Stimulated activated CD4-positive, alpha-beta T cell treated with anti-CD3 and anti-CD28 coated beads, Interleukin-4, amount 100 ng/mL, for 48 hours (primary cell): ENCODE results near the gene BCO1.
A peak's percentile ranks its signal among the peaks of the same experiment; 100 is the strongest.

ENCODE experiments used
- DNase-seq, 2 donors: peaks; one replicate each; pipeline ENCODE4 v3.0.0-alpha.2; 2020; ENCODE audit warnings: low read depth in 2 of 2

The BCO1 gene

GRCh38 chr16:81232740-81233367 lies 5.6 kb upstream of the BCO1 start:
- no peak for DNase-seq

DNA sequence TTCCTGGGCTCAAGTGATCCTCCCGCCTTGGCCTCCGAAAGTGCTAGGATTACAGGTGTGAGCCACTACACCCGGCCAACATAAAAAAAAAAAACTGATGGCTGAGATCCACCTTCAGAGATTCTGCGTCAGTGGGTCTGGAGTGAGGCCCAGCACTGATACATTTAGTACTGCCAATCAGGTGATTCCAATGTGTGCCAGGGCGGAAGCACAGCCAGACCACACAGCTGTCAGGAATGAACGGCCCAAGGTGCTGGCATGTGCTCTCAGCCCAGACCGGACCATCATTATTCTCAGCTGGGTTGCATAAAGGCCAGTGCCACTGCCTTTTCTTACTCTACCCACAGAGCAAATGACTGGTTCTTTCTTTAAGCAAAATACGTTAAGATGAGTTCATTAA lies 1.2 kb upstream of the BCO1 start:
- no peak for DNase-seq

DNA sequence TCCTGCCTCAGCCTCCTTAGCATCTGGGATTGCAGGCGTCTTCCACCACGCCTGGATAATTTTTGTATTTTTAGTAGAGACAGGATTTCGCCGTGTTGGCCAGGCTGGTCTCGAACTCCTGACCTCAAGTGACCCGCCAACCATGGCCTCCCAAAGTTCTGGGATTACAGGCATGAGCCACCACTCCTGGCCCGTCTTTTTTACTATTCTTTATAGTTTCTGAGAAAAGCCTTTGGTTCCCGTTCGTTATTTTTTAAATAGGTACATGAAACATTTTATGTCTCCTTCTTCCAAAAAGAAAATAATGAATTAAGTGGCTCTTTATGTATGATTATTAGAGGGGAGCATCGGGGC lies 570 bp upstream of the BCO1 start:
- DNase-seq: no peak

- no peak for DNase-seq
These were observed 1.1 kb downstream of the BCO1 start for GRCh38 chr16:81239367-81240121.

DNA sequence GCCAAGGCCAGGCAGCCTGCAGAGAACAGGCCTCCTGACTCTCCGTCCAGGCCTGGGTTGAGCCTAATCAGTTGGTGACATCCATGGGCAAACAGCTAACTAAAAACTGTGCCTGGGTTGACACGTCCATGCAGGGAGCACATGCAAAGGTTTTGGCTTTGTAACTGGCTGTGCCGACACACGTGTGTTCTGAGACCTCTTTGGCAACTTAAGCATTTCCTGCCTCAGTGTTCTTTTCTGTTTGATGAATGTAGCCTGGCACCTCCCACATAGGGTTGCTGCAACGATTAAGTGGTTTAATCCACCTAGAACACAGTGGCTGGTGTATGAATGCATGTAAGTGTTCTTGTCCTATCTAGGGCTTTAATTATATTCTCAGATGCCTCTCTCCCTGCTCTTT lies 3.2 kb downstream of the BCO1 start:
- no peak for DNase-seq

DNA sequence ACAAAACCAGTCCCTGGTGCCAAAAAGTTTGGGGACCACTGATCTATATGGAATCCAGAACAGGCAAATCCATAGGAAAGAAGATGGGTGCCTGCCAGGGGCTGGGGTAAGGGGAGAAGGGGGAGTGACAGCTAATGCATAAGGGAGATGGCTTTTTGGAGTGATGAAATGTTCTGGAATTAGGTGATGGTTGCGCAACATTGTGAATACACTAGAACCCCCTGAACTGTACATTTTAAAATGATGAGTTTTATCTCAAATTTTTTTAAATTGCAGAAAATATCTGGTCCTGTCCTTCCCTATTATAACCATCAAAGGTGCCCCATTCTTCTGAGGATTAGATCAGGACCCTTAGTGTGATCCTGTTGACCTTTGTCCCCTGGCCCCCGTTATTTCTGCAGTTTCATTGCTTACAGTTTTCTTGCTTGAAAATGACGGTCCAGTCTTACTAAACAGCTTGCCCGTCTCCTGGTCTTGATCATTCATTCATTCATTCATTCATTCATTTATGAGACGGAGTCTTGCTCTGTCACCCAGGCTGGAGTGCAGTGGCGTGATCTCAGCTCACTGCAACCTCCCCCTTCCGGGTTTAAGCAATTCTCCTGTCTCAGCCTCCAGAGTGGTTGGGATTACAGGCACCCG lies 4.6 kb downstream of the BCO1 start:
- DNase-seq: no peak

- no peak for DNase-seq
These were observed 5.5 kb downstream of the BCO1 start for GRCh38 chr16:81243942-81244341.

GRCh38 chr16:81251871-81252270 lies 13.4 kb downstream of the BCO1 start:
- DNase-seq: no peak

- DNase-seq: no peak
These were observed 14.7 kb downstream of the BCO1 start for GRCh38 chr16:81253141-81253540.

DNA sequence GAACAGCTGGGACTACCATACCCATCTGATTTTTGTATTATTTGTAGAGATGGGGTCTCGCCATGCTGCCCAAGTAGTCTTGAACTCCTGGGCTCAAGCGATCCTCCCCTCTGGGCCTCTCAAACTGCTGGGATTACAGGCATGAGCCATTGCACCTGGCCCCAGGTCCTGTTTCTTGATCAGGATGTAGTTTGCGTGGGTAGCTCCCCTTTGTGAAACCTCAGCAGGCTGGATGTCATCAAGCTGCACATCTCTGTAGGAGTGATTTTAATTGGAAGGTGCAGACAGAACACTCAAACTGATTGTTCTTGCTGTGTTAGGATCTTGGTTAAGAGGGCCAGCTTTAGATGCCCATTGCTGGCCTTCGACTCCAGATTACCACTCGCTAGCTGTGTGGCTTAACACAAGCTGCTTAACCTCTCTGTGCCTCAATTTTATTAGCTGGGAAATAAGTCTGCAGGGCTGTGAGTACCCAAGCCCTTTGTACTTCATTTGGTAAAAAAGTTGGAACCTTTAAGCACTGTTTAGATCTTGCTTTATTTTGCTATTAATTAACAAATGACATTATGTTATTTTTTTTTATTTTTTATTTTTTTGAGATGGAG lies 16.5 kb downstream of the BCO1 start:
- no peak for DNase-seq

DNA sequence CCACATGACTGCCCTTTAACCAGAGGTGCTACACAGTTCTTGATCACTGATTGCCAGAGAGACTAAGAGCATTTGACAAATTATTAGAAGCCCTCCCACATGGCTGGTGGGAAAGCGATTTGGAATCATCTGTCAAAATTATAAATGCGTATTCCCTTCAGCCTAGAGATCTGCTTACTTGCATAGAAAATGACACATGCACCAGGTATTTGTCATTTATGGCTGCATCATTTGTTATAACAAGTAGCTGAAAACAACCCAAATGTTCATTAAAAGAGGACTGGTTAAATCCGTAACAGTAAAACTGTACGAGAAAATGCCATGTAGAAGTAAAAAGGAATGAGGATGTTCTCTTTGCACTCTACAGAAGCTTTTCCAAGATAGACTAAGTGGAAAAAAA lies 21.4 kb downstream of the BCO1 start:
- DNase-seq: no peak

GRCh38 chr16:81261049-81261648 lies 22.7 kb downstream of the BCO1 start:
- DNase-seq: peak; percentile 8 to 17

GRCh38 chr16:81263470-81264220 lies 25.2 kb downstream of the BCO1 start:
- DNase-seq: no peak

DNA sequence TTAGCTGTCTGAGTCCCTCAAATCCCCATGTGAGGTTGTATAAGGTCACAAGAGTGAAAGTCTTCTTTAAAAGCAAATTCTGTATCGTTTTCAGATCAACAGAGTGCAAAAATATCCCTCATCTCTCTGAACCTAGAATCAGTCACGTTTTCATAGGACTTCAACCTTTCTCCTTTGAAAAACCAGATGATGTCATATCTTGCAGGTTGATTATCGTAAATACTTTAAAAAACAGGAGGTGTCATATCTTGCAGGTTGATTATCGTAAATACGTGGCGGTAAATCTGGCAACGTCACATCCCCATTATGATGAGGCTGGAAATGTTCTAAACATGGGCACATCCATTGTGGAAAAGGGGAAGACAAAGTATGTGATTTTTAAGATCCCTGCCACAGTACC lies 25.9 kb downstream of the BCO1 start:
- no peak for DNase-seq

GRCh38 chr16:81265052-81265451 lies 26.6 kb downstream of the BCO1 start:
- no peak for DNase-seq

- DNase-seq: no peak
These were observed 27.4 kb downstream of the BCO1 start for GRCh38 chr16:81265658-81266451.

DNA sequence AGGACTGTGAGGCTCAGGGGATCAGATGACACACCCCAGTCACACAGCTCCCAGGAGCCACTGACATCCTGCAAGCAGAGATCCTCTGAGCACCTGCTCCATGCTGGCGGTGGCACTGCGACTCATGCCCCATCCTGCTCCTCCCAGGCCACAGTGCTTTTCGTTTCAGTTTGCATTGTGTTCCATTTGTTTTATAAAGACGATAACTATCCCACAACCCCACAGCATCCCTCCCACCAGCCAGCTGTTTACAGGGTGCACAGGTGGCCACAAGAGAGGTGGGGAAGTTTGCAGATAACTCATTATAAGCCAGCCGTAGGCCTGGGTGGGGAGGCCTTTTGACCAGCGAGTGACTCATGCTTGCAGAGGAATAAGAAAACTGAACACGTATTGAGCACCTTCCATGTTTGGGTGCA lies 28.2 kb downstream of the BCO1 start:
- DNase-seq: peak; percentile 2 to 3

GRCh38 chr16:81268509-81268908 lies 30.0 kb downstream of the BCO1 start:
- no peak for DNase-seq

DNA sequence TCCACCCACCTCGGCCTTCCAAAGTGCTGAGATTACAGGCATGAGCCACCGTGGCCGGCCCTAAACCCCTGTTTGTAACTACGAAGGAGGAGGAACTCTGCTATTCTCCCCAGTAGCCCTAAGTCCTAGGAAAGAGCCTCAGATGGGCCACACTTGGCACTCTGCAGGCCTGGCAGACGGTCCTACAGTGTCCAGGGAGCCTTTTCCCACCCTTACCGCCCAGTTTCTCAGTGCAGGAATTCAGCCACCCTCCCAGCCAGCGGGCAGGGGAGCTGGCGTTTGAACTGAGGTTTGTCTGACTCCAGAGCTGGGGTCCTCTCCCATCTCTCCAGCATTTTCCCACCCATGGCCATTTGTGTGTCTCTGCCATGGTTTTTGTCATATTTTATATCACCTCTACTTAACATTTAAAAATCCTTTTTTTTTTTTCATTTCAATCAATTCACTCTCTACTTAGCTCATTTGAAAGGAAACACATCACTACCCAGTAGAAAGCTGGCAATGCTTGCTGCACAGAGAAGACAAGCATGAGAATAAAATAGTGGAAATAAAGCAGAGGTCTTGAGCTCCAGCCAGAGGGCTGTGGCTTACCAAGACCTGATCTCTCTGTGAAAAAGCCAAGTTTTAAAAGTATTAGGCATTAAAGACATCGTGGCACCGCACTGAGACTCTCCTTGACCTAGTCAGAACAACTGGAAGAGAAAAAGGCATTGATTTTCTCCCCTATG lies 34.9 kb downstream of the BCO1 start:
- no peak for DNase-seq

DNA sequence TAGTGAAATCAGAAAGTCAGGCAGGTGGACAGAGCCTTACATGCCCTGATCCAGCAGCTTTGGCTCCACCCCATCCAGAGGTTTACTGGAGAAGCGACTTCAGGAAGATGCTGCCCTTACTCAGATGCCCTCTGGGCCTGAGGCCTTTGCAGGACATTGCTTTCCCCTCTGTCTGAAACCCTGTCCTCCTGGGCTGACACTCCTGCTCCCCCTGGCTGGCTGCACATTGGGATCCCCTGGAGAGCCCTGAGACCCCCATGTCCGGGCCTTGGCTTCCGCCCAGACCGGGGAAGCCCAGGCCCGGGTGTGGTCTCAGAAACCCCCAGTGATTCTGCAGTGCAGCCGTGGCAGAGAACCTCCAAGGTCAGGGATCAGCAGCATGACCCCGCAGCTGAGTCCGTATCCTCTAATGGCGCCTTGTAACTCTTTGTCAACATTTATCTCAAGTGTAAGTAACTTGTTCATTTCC lies 36.6 kb downstream of the BCO1 start:
- DNase-seq: no peak
